Hepatocyte (in vitro differentiated cells): ENCODE measurements around the gene LMX1A.

Experiments
- EZH2 ChIP-seq: fragments of 200-600 bp; sonication (generic); IDR thresholded peaks from 2 replicates; pipeline ENCODE4 v1.6.1; 2016; ENCODE audit warnings: antibody characterized with exemption, mild to moderate bottlenecking, borderline replicate concordance
- EZH2phosphoT487 ChIP-seq: fragments of 200-600 bp; sonication (generic); IDR thresholded peaks from one replicate; pipeline ENCODE4 v1.6.1; 2018; ENCODE audit warnings: antibody characterized with exemption, mild to moderate bottlenecking, low read depth, moderate library complexity; ENCODE audit not compliant: unreplicated experiment, severe bottlenecking
- TF ChIP-seq, protein P1 (sequence below): fragments of 200-600 bp; sonication (generic); IDR thresholded peaks from 2 replicates; pipeline ENCODE4 v1.5.1; 2016; ENCODE audit warnings: antibody characterized with exemption, mild to moderate bottlenecking; ENCODE audit not compliant: poor library complexity

DNA sequence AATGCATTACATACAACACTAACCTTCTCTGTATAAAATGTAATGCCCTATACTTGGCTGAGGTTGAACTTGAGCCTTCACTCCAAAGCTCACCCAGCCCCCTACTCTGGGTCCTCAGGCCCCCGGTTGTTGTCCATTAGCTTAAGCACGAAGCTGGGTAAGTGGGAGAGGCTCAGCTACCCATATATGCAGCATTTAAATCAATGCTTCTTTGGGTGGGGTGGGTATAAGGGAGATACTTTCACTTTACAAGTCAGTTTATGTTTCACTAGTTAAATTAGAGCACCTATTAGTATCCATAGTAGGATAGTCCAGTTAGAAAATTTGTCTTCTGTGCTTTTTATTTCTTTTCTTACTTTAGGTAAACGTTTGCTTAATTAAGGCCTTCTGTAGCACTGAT, 151.4 kb downstream of the LMX1A start:
- TF ChIP-seq, protein P1, sequence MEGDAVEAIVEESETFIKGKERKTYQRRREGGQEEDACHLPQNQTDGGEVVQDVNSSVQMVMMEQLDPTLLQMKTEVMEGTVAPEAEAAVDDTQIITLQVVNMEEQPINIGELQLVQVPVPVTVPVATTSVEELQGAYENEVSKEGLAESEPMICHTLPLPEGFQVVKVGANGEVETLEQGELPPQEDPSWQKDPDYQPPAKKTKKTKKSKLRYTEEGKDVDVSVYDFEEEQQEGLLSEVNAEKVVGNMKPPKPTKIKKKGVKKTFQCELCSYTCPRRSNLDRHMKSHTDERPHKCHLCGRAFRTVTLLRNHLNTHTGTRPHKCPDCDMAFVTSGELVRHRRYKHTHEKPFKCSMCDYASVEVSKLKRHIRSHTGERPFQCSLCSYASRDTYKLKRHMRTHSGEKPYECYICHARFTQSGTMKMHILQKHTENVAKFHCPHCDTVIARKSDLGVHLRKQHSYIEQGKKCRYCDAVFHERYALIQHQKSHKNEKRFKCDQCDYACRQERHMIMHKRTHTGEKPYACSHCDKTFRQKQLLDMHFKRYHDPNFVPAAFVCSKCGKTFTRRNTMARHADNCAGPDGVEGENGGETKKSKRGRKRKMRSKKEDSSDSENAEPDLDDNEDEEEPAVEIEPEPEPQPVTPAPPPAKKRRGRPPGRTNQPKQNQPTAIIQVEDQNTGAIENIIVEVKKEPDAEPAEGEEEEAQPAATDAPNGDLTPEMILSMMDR: no peak
- TF ChIP-seq EZH2: no peak
- TF ChIP-seq EZH2phosphoT487: no peak
